ENCODE results near the gene TERT. TPM values are rescaled to one million over a fixed set of nuclear protein-coding genes. Genes with fewer than 3 reads are reported as not detected.

The TERT gene
- total RNA-seq, 4 donors from 2014 or later: not detected

- Histone ChIP-seq H3K9me3 (no peaks in the 10 kb centered on the region), H3K36me3 (no peaks in the 10 kb centered on the region), H3K4me3 (no peak overlapping the region), H3K27me3 (no peaks in the 10 kb centered on the region), H3K4me1 (no peaks in the 10 kb centered on the region), H3K27ac (no peak overlapping the region)
- WGBS: 74% methylated on average over 16 of the region's 16 CpGs
- TF ChIP-seq POLR2A (IDR thresholded peaks at IDR 0.05): no peak
- TF ChIP-seq, protein P1, sequence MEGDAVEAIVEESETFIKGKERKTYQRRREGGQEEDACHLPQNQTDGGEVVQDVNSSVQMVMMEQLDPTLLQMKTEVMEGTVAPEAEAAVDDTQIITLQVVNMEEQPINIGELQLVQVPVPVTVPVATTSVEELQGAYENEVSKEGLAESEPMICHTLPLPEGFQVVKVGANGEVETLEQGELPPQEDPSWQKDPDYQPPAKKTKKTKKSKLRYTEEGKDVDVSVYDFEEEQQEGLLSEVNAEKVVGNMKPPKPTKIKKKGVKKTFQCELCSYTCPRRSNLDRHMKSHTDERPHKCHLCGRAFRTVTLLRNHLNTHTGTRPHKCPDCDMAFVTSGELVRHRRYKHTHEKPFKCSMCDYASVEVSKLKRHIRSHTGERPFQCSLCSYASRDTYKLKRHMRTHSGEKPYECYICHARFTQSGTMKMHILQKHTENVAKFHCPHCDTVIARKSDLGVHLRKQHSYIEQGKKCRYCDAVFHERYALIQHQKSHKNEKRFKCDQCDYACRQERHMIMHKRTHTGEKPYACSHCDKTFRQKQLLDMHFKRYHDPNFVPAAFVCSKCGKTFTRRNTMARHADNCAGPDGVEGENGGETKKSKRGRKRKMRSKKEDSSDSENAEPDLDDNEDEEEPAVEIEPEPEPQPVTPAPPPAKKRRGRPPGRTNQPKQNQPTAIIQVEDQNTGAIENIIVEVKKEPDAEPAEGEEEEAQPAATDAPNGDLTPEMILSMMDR (IDR thresholded peaks at IDR 0.05): no peak
- no peak for TF ChIP-seq POLR2AphosphoS5 (IDR thresholded peaks at IDR 0.05)
- no peak for TF ChIP-seq EP300 (IDR thresholded peaks at IDR 0.05)
- DNase-seq (ENCODE audit: low spot score in 2 of 2): no peak
These were observed 20.4 kb downstream of the TERT start for GRCh38 chr5:1274471-1274870.

DNA sequence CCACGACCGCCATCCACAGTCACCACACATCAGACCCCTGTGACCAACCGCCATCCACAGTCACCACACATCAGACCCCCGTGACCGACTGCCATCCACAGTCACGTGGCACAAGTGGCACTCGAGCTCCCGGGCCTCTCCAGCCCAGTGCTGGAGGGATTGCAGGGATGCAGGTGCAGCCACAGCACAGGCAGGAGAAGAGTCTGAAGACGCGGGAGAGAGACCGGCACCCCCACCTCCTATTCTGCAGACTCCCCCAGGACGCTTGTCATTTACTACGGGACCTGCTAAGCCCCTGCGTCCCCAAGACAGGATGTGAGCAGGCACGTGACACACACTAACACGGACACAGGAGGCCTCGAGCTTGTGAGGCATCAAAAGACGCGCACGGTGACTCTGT lies 21.1 kb downstream of the TERT start:
- no peaks in the 10 kb centered on the region for H3K27me3 ChIP-seq
- H3K9me3 ChIP-seq: no peaks in the 10 kb centered on the region
- no peaks in the 10 kb centered on the region for H3K4me1 ChIP-seq
- WGBS: 96% methylated on average over 12 of the region's 20 CpGs
- no peak overlapping the region for H3K4me3 ChIP-seq
- no peak overlapping the region for H3K27ac ChIP-seq
- TF ChIP-seq POLR2AphosphoS5 (IDR thresholded peaks at IDR 0.05): no peak
- TF ChIP-seq, protein P1 (IDR thresholded peaks at IDR 0.05): no peak
- TF ChIP-seq EP300 (IDR thresholded peaks at IDR 0.05): no peak
- TF ChIP-seq POLR2A (IDR thresholded peaks at IDR 0.05): no peak
- DNase-seq (ENCODE audit: low spot score in 2 of 2): no peak
- H3K36me3 ChIP-seq: no peaks in the 10 kb centered on the region

DNA sequence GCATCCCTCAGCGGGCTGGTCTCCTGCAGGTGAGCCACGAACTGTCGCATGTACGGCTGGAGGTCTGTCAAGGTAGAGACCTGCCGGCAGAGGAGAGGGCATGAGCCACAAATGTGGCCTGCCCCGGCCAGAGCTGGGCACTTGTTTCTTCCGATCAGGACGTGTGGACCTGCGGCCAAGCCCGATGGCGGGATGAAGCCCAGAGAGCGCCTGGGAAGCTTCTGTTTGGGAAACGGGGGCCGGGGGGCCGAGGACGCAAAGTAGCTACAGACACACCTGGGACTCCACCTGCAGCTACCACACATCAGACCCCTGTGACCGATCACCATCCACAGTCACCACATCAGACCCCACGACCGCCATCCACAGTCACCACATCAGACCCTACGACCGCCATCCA lies 22.7 kb downstream of the TERT start:
- H3K9me3 ChIP-seq: no peaks in the 10 kb centered on the region
- no peak for DNase-seq (ENCODE audit: low spot score in 2 of 2)
- WGBS: 94% methylated on average over 5 of the region's 21 CpGs
- TF ChIP-seq POLR2AphosphoS5 (IDR thresholded peaks at IDR 0.05) (no peak), EP300 (IDR thresholded peaks at IDR 0.05) (no peak), POLR2A (IDR thresholded peaks at IDR 0.05) (no peak)
- TF ChIP-seq, protein P1 (IDR thresholded peaks at IDR 0.05): no peak
- no peaks in the 10 kb centered on the region for H3K27me3 ChIP-seq
- no peaks in the 10 kb centered on the region for H3K36me3 ChIP-seq
- no peak overlapping the region for H3K4me3 ChIP-seq
- no peaks in the 10 kb centered on the region for H3K4me1 ChIP-seq
- H3K27ac ChIP-seq: no peak overlapping the region

DNA sequence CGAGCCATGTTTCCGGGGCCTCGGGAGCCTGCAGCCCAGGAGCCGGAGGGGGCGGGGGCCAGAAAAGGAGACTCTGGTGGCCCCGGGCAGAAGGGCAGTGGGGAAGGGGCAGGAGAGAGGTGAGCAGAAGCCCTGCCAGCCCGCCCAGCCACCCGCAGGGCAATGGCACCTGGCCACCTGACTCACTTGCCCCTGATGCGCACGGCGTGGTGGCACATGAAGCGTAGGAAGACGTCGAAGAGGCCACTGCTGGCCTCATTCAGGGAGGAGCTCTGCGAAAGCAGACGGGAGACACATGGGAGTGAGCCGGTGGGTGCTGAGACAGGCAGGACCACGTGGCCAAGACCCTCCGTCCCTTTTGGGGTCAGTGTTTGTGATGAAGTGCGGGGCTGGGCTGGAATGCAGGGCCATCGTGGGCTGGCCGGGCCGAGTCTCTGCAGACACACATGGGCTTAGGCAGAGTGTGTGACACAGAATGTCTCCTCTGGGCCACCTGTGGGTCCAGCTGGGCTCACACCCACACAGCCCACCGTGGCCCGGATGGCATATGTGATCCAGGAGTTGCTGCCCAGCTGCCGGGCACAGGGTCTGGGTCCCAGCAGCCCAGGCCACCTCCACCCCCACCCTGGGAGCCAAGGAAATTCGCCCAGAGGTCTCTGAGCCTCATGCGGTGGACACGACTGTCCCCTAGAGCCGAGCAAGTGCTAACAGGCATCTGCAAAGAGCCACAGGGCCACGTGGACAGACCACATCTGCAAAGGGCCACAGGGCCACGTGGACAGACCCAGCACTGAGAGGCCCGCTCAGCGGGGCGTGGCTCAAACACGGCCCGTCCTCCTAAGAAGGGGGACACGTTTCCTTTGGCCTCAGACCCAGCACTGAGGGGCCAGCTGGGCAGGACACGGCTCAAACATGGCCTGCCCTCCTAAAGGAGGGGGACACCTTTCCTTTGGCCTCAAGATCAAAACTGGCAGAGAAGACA lies 23.6 kb downstream of the TERT start:
- 93% methylated on average over 27 of the region's 39 CpGs for whole genome bisulfite sequencing
- Histone ChIP-seq H3K27ac (no peak overlapping the region), H3K36me3 (no peaks in the 10 kb centered on the region), H3K9me3 (no peaks in the 10 kb centered on the region), H3K27me3 (no peaks in the 10 kb centered on the region), H3K4me1 (no peaks in the 10 kb centered on the region), H3K4me3 (no peak overlapping the region)
- no peak for DNase-seq (ENCODE audit: low spot score in 2 of 2)
- TF ChIP-seq, protein P1 (IDR thresholded peaks at IDR 0.05): no peak
- TF ChIP-seq POLR2AphosphoS5 (IDR thresholded peaks at IDR 0.05) (no peak), EP300 (IDR thresholded peaks at IDR 0.05) (no peak), POLR2A (IDR thresholded peaks at IDR 0.05) (no peak)

DNA sequence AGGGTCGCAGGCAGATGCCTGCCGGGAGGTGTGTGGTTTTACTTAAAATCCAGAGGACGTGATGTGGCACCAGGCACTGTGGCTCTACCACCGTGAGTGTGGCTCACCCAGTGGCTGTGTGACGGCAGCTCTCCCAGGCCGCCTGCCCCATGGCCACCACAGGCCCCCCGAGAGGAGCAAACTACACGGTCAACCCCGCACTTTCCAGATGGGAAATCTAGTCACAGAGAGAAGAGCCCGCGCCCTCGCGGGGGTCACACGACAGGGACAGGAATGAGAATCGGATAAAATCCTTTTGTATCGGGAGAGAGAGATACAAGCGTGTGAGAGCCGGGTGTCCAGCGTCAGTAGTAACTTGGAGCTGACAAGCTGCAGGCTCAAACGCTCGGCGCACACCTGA lies 24.4 kb downstream of the TERT start:
- TF ChIP-seq, protein P1 (IDR thresholded peaks at IDR 0.05): no peak
- TF ChIP-seq POLR2AphosphoS5 (IDR thresholded peaks at IDR 0.05) (no peak), POLR2A (IDR thresholded peaks at IDR 0.05) (no peak), EP300 (IDR thresholded peaks at IDR 0.05) (no peak)
- no peaks in the 10 kb centered on the region for H3K9me3 ChIP-seq
- WGBS: 97% methylated on average over 22 of the region's 22 CpGs

More for the DNA sequence above, 24.4 kb downstream of the TERT start:
- Histone ChIP-seq H3K27ac (no peak overlapping the region), H3K4me3 (no peak overlapping the region), H3K4me1 (no peaks in the 10 kb centered on the region), H3K27me3 (no peaks in the 10 kb centered on the region), H3K36me3 (no peaks in the 10 kb centered on the region)
- DNase-seq (ENCODE audit: low spot score in 2 of 2): no peak
